RWPE2 (cell line): ENCODE measurements around the gene VPS37B.

Experiments used
- ATAC-seq: fragments of 200-7000 bp; cut with Tn5 transposase; 3 replicates; pipeline ENCODE4 v1.9.1; 2021; ENCODE audit warnings: low read depth
- DNase-seq: peaks from one replicate; pipeline ENCODE4 v3.0.0-alpha.2; 2020; ENCODE audit warnings: low spot score
- H3K27ac ChIP-seq: fragments of 450-650 bp; 2 replicates; pipeline ENCODE4 v1.5.1; 2017; ENCODE audit warnings: mild to moderate bottlenecking; ENCODE audit not compliant: poor library complexity, severe bottlenecking
- H3K27me3 ChIP-seq: fragments of 250-450 bp; sonication (Bioruptor Pico); 2 replicates; pipeline ENCODE4 v1.5.1; 2021; ENCODE audit warnings: mild to moderate bottlenecking, moderate library complexity; ENCODE audit not compliant: insufficient read depth, poor library complexity, severe bottlenecking
- H3K36me3 ChIP-seq: fragments of 250-450 bp; sonication (Bioruptor Pico); 2 replicates; pipeline ENCODE4 v1.5.1; 2020; ENCODE audit warnings: low read depth, mild to moderate bottlenecking, moderate library complexity
- H3K4me1 ChIP-seq: fragments of 250-450 bp; sonication (Bioruptor Pico); 2 replicates; pipeline ENCODE4 v1.5.1; 2021; ENCODE audit warnings: mild to moderate bottlenecking, moderate library complexity; ENCODE audit not compliant: insufficient read depth, poor library complexity, severe bottlenecking
- H3K4me3 ChIP-seq: fragments of 250-450 bp; sonication (Bioruptor Pico); 2 replicates; pipeline ENCODE4 v1.5.1; 2021; ENCODE audit warnings: mild to moderate bottlenecking, moderate library complexity; ENCODE audit not compliant: severe bottlenecking
- H3K9me3 ChIP-seq: fragments of 250-450 bp; sonication (Bioruptor Pico); 2 replicates; pipeline ENCODE4 v1.5.1; 2021; ENCODE audit warnings: mild to moderate bottlenecking, moderate library complexity; ENCODE audit not compliant: severe bottlenecking
- TF ChIP-seq, protein P1 (sequence below): fragments of 450-650 bp; IDR thresholded peaks from one replicate; pipeline ENCODE4 v1.5.1; 2017; ENCODE audit warnings: mild to moderate bottlenecking, moderate library complexity; ENCODE audit not compliant: poor library complexity, severe bottlenecking

The VPS37B gene

DNA sequence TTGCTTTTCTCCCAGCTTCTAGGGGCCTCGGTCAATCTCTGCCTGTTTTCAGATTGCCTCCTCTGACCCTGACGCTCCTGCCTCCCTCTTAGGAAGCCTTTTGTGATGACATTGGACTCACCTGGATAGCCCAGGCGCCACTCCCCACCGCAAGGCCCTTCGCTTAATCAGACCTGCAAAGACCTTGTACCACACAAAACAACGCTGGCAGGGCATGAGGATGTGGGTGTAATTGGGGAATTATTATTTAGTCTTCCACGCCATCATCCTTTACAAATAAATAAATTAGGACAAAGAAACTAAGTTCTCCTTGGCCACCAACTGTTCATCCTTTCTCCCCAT, 7.7 kb upstream of the VPS37B start:
- Histone ChIP-seq H3K9me3 (no peaks in the 10 kb centered on the region), H3K4me1 (peaks cover 6% of the 10 kb centered on the region), H3K27me3 (no peaks in the 10 kb centered on the region), H3K4me3 (no peak overlapping the region), H3K27ac (no peak overlapping the region), H3K36me3 (no peaks in the 10 kb centered on the region)
- no peak for ATAC-seq
- TF ChIP-seq, protein P1, sequence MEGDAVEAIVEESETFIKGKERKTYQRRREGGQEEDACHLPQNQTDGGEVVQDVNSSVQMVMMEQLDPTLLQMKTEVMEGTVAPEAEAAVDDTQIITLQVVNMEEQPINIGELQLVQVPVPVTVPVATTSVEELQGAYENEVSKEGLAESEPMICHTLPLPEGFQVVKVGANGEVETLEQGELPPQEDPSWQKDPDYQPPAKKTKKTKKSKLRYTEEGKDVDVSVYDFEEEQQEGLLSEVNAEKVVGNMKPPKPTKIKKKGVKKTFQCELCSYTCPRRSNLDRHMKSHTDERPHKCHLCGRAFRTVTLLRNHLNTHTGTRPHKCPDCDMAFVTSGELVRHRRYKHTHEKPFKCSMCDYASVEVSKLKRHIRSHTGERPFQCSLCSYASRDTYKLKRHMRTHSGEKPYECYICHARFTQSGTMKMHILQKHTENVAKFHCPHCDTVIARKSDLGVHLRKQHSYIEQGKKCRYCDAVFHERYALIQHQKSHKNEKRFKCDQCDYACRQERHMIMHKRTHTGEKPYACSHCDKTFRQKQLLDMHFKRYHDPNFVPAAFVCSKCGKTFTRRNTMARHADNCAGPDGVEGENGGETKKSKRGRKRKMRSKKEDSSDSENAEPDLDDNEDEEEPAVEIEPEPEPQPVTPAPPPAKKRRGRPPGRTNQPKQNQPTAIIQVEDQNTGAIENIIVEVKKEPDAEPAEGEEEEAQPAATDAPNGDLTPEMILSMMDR, result no peak
- no peak for DNase-seq

DNA sequence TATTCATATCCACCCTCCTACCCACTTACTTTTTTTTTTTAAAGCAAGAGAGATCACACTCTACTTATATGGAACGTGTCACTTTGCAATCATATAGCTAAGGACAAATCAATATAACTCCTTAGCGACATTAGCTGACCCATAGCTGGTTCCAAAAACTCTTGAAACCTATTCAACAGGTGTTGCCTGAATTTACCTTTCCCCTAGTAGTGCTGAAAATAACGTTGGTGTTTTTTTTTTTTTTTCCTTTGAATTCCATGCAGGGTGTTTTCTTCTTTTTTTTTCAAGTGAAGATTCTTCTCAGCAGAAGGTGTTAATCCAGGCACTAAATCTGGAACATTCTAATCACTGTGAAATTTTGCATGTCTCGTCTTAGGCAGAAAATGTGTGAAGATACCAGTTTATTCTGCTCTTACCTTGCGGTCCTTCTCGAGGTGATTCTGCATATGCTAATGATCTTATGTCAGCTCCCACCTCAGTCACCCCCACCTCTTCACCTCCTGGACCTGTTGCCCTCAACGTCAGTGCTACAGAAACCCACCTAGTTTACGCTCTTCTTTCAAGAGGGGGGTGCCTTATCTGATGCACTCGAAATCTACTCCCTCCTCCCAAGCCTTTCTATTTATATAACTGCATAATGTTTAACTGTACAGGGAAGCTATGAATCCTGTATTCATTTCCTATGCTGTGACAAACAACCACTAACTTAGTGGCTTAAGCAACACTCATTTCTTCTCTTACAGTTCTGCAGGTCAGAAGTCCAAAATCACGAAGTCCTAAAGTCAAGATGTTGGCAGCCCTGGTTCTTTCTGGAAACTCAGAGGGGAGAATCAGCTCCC, 7.1 kb upstream of the VPS37B start:
- Histone ChIP-seq H3K4me3 (no peak overlapping the region), H3K36me3 (no peaks in the 10 kb centered on the region), H3K4me1 (peaks cover 12% of the 10 kb centered on the region), H3K27me3 (no peaks in the 10 kb centered on the region), H3K9me3 (no peaks in the 10 kb centered on the region), H3K27ac (no peak overlapping the region)
- ATAC-seq (no peak), DNase-seq (no peak)
- TF ChIP-seq, protein P1, result no peak

DNA sequence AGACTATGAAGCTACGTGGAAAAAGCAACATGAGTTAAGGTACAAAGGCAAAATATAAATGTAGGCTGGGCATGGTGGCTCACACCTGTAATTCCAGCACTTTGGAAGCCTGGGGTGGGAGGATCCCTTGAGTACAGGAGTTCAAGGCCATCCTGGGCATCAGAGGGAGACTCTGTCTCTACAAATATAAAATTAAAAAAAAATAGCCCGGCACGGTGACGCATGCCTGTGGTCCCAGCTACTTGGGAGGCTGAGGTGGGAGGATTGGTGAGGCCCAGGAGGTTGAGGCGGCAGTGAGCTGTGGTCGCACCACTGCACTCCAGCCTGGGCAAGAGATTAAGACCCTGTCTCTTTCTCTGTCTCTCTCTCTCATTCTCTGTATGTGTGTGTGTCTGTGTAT, 4.0 kb upstream of the VPS37B start:
- H3K27me3 ChIP-seq, result no peaks in the 10 kb centered on the region
- ATAC-seq (no peak), DNase-seq (no peak)
- TF ChIP-seq, protein P1, result no peak
- H3K27ac ChIP-seq, result no peak overlapping the region
- no peaks in the 10 kb centered on the region for H3K36me3 ChIP-seq
- H3K4me1 ChIP-seq, result peaks cover 15% of the 10 kb centered on the region
- no peak overlapping the region for H3K4me3 ChIP-seq
- no peaks in the 10 kb centered on the region for H3K9me3 ChIP-seq

DNA sequence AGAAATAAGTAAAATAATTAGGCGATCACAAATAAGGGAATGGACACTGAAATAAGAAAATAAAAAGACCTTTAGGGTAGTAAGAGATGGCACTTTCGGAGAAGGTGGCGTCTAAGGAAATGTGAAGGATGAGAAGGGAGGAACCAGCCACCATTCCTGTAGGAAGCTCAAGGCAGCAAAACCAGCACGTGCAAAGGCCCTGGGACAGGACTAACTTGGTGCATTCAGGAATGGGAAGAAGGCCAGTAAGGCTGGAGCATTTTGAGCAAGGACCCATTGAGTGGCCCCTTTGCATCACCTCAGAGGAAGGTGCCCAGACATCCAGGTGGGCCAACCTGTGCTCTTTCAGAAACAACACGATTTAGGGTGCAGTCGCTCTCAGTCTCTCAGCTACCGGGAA, 738 bp upstream of the VPS37B start:
- Histone ChIP-seq H3K36me3 (peaks cover 15% of the 10 kb centered on the region), H3K27me3 (no peaks in the 10 kb centered on the region), H3K4me1 (peaks cover 44% of the 10 kb centered on the region), H3K9me3 (no peaks in the 10 kb centered on the region), H3K4me3 (no peak overlapping the region), H3K27ac (peak overlapping the region; percentile 98)
- TF ChIP-seq, protein P1, result no peak
- DNase-seq (no peak), ATAC-seq (no peak)

DNA sequence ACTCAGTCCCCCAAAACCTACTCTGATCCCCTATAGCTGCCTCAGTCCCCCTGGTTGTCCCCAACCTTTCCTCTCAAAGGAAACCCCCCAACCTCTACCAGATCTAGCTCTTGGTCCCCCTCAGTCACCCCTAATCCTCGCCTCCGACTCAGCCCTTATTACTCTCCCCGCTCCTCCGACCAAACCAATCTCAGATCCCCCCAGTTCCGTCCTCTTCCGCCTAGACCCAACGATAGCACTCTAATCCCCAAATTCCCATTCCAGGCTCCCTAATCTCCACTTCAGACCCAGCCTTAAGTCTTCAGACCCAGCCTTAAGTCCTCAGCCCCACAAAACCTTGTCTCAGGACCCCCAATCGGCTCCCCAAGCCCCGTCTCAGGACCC, 612 bp downstream of the VPS37B start:
- peaks cover 58% of the 10 kb centered on the region for H3K4me1 ChIP-seq

More for the DNA sequence above, 612 bp downstream of the VPS37B start:
- H3K36me3 ChIP-seq, result peaks cover 15% of the 10 kb centered on the region
- H3K27me3 ChIP-seq, result no peaks in the 10 kb centered on the region
- no peak for ATAC-seq
- no peaks in the 10 kb centered on the region for H3K9me3 ChIP-seq
- peak overlapping the region; percentile 89 for H3K4me3 ChIP-seq
- TF ChIP-seq, protein P1, result no peak
- DNase-seq, result no peak
- H3K27ac ChIP-seq, result peak overlapping the region; percentile 98
